ENCODE data around the gene STK26. TPM values are rescaled to one million over a fixed set of nuclear protein-coding genes. Genes with fewer than 3 reads are reported as not detected.
"Not testable (repeated sequence)": the region's sequence is repeated elsewhere in the genome, so short reads cannot be mapped to it uniquely, and the experiment has no call there.

The STK26 gene
- total RNA-seq, 2 donors from 2014 or later = 19.2 to 21.9 TPM

- DNase-seq = no peak
- Histone ChIP-seq H3K9ac (ENCODE audit: low read depth in 2 of 2, low read length in 2 of 2) (no peak overlapping the region), H3K36me3 (no peaks in the 10 kb centered on the region), H3K9me3 (no peaks in the 10 kb centered on the region), H3K4me1 (no peaks in the 10 kb centered on the region), H3K27me3 (no peaks in the 10 kb centered on the region), H3K4me3 (no peak overlapping the region), H3K27ac (no peak overlapping the region)
- intact Hi-C loops (cut with DNase I) = no loop called here
- TF ChIP-seq CTCF (IDR thresholded peaks at IDR 0.05) = no peak
Measured at GRCh38 chrX:131987252-131987651, 35.9 kb upstream of the STK26 start.

GRCh38 chrX:131988236-131988635 is 34.9 kb upstream of the STK26 start:
- intact Hi-C loops (cut with DNase I) = no loop called here
- H3K36me3 ChIP-seq = no peaks in the 10 kb centered on the region
- no peak overlapping the region for H3K27ac ChIP-seq
- H3K4me1 ChIP-seq = no peaks in the 10 kb centered on the region
- H3K9ac ChIP-seq (ENCODE audit: low read depth in 2 of 2, low read length in 2 of 2) = no peak overlapping the region
- no peak overlapping the region for H3K4me3 ChIP-seq
- no peaks in the 10 kb centered on the region for H3K9me3 ChIP-seq
- H3K27me3 ChIP-seq = no peaks in the 10 kb centered on the region
- no peak for DNase-seq
- no peak for TF ChIP-seq CTCF (IDR thresholded peaks at IDR 0.05)

- no peaks in the 10 kb centered on the region for H3K9me3 ChIP-seq
- no peak overlapping the region for H3K27ac ChIP-seq
- DNase-seq = no peak
- no peaks in the 10 kb centered on the region for H3K27me3 ChIP-seq
- no peaks in the 10 kb centered on the region for H3K36me3 ChIP-seq
- TF ChIP-seq CTCF (IDR thresholded peaks at IDR 0.05) = no peak
- H3K4me1 ChIP-seq = no peaks in the 10 kb centered on the region
- H3K4me3 ChIP-seq = no peak overlapping the region
- no peak overlapping the region for H3K9ac ChIP-seq (ENCODE audit: low read depth in 2 of 2, low read length in 2 of 2)
- intact Hi-C loops (cut with DNase I) = no loop called here
Measured at GRCh38 chrX:132001127-132001526, 22.0 kb upstream of the STK26 start.

GRCh38 chrX:132004728-132005127 is 18.4 kb upstream of the STK26 start:
- H3K4me3 ChIP-seq = no peak overlapping the region
- no peaks in the 10 kb centered on the region for H3K4me1 ChIP-seq
- no peak for DNase-seq
- no peaks in the 10 kb centered on the region for H3K27me3 ChIP-seq
- H3K27ac ChIP-seq = no peak overlapping the region
- no peak overlapping the region for H3K9ac ChIP-seq (ENCODE audit: low read depth in 2 of 2, low read length in 2 of 2)
- TF ChIP-seq CTCF (IDR thresholded peaks at IDR 0.05) = no peak
- intact Hi-C loops (cut with DNase I) = no loop called here
- H3K9me3 ChIP-seq = no peaks in the 10 kb centered on the region
- no peaks in the 10 kb centered on the region for H3K36me3 ChIP-seq

GRCh38 chrX:132009350-132009749 is 13.8 kb upstream of the STK26 start:
- H3K9ac ChIP-seq (ENCODE audit: low read depth in 2 of 2, low read length in 2 of 2) = no peak overlapping the region
- no peaks in the 10 kb centered on the region for H3K9me3 ChIP-seq
- intact Hi-C loops (cut with DNase I) = no loop called here
- no peaks in the 10 kb centered on the region for H3K36me3 ChIP-seq
- H3K4me3 ChIP-seq = no peak overlapping the region
- no peaks in the 10 kb centered on the region for H3K4me1 ChIP-seq
- no peak for DNase-seq
- no peak for TF ChIP-seq CTCF (IDR thresholded peaks at IDR 0.05)
- H3K27ac ChIP-seq = no peak overlapping the region
- no peaks in the 10 kb centered on the region for H3K27me3 ChIP-seq

GRCh38 chrX:132010213-132010612 is 12.9 kb upstream of the STK26 start:
- H3K4me3 ChIP-seq; H3K27me3 ChIP-seq; H3K36me3 ChIP-seq; H3K9me3 ChIP-seq; H3K4me1 ChIP-seq; DNase-seq; intact Hi-C loops (cut with DNase I); H3K9ac ChIP-seq (ENCODE audit: low read depth in 2 of 2, low read length in 2 of 2); H3K27ac ChIP-seq: not testable (repeated sequence)

All from colonic mucosa (tissue), 4 donors.